Activated B cell treated with CpG ODN at 0.5 μM for 24 hours (primary cell): ENCODE data around the gene POR. TPM values are rescaled to one million over a fixed set of nuclear protein-coding genes. Genes with fewer than 3 reads are reported as not detected.

Experiments
- ATAC-seq: fragments of 200-7000 bp; cut with Tn5 transposase; one replicate; pipeline ENCODE4 v1.10.0; 2021; ENCODE audit warnings: low read depth, mild to moderate bottlenecking, moderate library complexity
- CTCF ChIA-PET: fragments of 350-600 bp; sonication (Branson Sonifier 250); formaldehyde crosslinking; loops from one replicate; lab custom pipeline; 2021; ENCODE audit warnings: antibody characterized with exemption; lab: Charles Lee
- POLR2A ChIA-PET: fragments of 350-600 bp; sonication (Branson Sonifier 250); formaldehyde crosslinking; loops from one replicate; lab custom pipeline; 2021; ENCODE audit warnings: antibody characterized with exemption; lab: Charles Lee
- DNase-seq: peaks from one replicate; pipeline ENCODE4 v3.0.0; 2022
- H3K27ac Mint-ChIP-seq: one replicate; pipeline ENCODE4 v1.8.0; 2020; ENCODE audit warnings: mixed read lengths
- H3K27me3 Mint-ChIP-seq: one replicate; pipeline ENCODE4 v1.8.0; 2021; ENCODE audit warnings: mixed read lengths
- H3K36me3 Mint-ChIP-seq: one replicate; pipeline ENCODE4 v1.8.0; 2021; ENCODE audit warnings: low read depth, mixed read lengths
- H3K4me1 Mint-ChIP-seq: one replicate; pipeline ENCODE4 v1.8.0; 2021; ENCODE audit warnings: mixed read lengths
- H3K4me3 Mint-ChIP-seq: one replicate; pipeline ENCODE4 v1.8.0; 2020; ENCODE audit warnings: mild to moderate bottlenecking, mixed read lengths
- H3K9me3 Mint-ChIP-seq: one replicate; pipeline ENCODE4 v1.8.0; 2020; ENCODE audit warnings: mixed read lengths
- CTCF ChIP-seq: fragments of 200-600 bp; IDR thresholded peaks from one replicate; pipeline ENCODE4 v1.8.0; 2022; ENCODE audit warnings: antibody characterized with exemption, mild to moderate bottlenecking
- intact Hi-C: fragments of 100-400 bp; cut with micrococcal nuclease; formaldehyde crosslinking; loops from one replicate; pipeline ENCODE4 v1.15.1; 2024
- total RNA-seq: library from RNA; stranded (reverse); gene quantifications from 2 replicates; pipeline ENCODE4 v1.2.3, GENCODE V29; 2022

The POR gene
- total RNA-seq, 1 donor from 2014 or later: 63.5 TPM

GRCh38 chr7:75961218-75961617 is 46.3 kb downstream of the POR start:
- no peak overlapping the region for H3K4me3 Mint-ChIP-seq
- H3K9me3 Mint-ChIP-seq: no peaks in the 10 kb centered on the region
- TF ChIP-seq CTCF: no peak
- no peak for ATAC-seq
- no peaks in the 10 kb centered on the region for H3K27me3 Mint-ChIP-seq
- CTCF ChIA-PET: no interaction called here
- peaks cover 61% of the 10 kb centered on the region for H3K36me3 Mint-ChIP-seq
- intact Hi-C loops: no loop called here
- POLR2A ChIA-PET: interaction anchor here (0.6 kb wide), 1 partner anchor 62 kb away, joined by 4 read pairs; no protein-coding TSS in a partner anchor
- no peaks in the 10 kb centered on the region for H3K4me1 Mint-ChIP-seq
- DNase-seq: no peak
- H3K27ac Mint-ChIP-seq: no peak overlapping the region

GRCh38 chr7:75962607-75963380 is 47.8 kb downstream of the POR start:
- intact Hi-C loops: no loop called here
- H3K36me3 Mint-ChIP-seq: peaks cover 58% of the 10 kb centered on the region
- ChIA-PET POLR2A (no interaction called here), CTCF (no interaction called here)
- no peaks in the 10 kb centered on the region for H3K27me3 Mint-ChIP-seq
- H3K9me3 Mint-ChIP-seq: no peaks in the 10 kb centered on the region
- H3K4me3 Mint-ChIP-seq: no peak overlapping the region
- H3K27ac Mint-ChIP-seq: no peak overlapping the region
- TF ChIP-seq CTCF: no peak
- ATAC-seq (no peak), DNase-seq (no peak)
- H3K4me1 Mint-ChIP-seq: no peaks in the 10 kb centered on the region

- no peak for ATAC-seq
Measured at GRCh38 chr7:75963381-75963995, 48.5 kb downstream of the POR start.

GRCh38 chr7:75965617-75966016 is 50.7 kb downstream of the POR start:
- Mint-ChIP-seq H3K4me1 (no peaks in the 10 kb centered on the region), H3K27me3 (no peaks in the 10 kb centered on the region), H3K9me3 (no peaks in the 10 kb centered on the region), H3K27ac (no peak overlapping the region), H3K4me3 (no peak overlapping the region), H3K36me3 (peaks cover 57% of the 10 kb centered on the region)
- no peak for DNase-seq
- POLR2A ChIA-PET: no interaction called here
- intact Hi-C loops: no loop called here
- no peak for ATAC-seq
- CTCF ChIA-PET: no interaction called here
- TF ChIP-seq CTCF: no peak

More at GRCh38 chr7:75963381-75963995, 48.5 kb downstream of the POR start:
- CTCF ChIA-PET: no interaction called here
- Mint-ChIP-seq H3K4me3 (no peak overlapping the region), H3K27me3 (no peaks in the 10 kb centered on the region), H3K36me3 (peaks cover 54% of the 10 kb centered on the region), H3K27ac (no peak overlapping the region), H3K9me3 (no peaks in the 10 kb centered on the region), H3K4me1 (no peaks in the 10 kb centered on the region)
- intact Hi-C loops: no loop called here
- DNase-seq: no peak
- TF ChIP-seq CTCF: no peak
- POLR2A ChIA-PET: no interaction called here

GRCh38 chr7:75966190-75966961 is 51.4 kb downstream of the POR start:
- Mint-ChIP-seq H3K9me3 (no peaks in the 10 kb centered on the region), H3K36me3 (peaks cover 58% of the 10 kb centered on the region), H3K27ac (no peak overlapping the region), H3K4me3 (no peak overlapping the region), H3K27me3 (no peaks in the 10 kb centered on the region), H3K4me1 (no peaks in the 10 kb centered on the region)
- no peak for ATAC-seq
- CTCF ChIA-PET: no interaction called here
- intact Hi-C loops: no loop called here
- no peak for DNase-seq
- POLR2A ChIA-PET: no interaction called here
- TF ChIP-seq CTCF: no peak
